Limb (tissue), 2 donors: ENCODE results near the gene WDR31.

Experiments used
- DNase-seq, 2 donors: peaks; one replicate each; pipeline ENCODE4 v3.0.0-alpha.2; 2016; ENCODE audit errors: extremely low spot score in 2 of 2

Gene WDR31

DNA sequence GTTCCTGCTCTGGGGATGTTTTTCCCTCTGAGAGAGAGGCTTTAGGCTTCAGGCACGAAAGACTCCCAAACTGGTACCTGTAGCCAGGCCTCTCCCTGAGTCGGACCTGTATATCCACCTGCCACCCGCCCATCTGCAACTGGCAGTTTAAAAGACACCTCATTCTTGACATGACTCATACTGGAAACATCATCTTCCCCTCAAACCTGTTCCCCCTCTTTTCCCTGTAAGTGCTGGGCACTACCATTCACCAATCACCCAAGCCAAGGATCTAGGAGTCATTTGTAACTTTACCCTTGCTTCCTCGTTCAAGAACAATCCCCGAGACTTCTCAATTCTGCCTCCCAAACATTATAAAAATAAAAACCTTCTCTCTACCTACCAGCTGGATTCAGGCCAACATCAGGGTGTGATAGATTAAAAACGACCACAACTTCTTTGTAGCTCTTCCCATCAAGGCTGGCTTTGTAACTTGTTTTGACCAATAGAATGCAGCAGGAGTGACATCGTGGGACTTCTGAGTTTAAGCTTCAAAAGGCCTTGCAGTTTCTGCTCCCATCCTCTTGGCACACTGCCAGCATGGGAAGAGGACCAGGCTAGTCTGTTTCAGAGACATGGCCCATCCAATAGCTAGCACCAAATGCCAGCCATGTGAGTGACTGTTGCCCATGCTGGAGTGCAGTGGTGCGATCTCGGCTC, 1.8 kb upstream of the WDR31 start:
- no peak for DNase-seq

GRCh38 chr9:113337714-113338113, 2.4 kb downstream of the WDR31 start:
- no peak for DNase-seq

DNA sequence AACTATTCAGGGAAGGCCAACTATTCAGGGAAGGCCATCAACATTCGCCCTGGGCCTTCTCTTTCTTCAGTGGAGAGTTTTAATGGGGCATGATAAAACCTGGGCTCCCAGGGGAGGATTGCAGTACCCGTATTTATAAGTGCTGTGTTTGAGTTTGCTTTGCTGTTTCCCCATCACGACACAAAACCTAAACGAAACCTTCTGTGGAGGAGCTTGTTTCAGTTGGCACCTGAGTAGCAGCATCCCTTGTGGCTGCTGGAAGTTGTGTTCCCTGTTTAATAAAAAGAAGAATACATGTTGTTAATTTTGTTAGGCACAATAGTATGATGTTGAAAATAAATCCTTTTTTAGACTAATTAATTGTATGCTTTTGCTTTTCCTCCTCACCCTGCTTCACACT, 8.3 kb downstream of the WDR31 start:
- no peak for DNase-seq

- no peak for DNase-seq
Measured at GRCh38 chr9:113328045-113328782, 11.9 kb downstream of the WDR31 start.

- DNase-seq = no peak
Measured at GRCh38 chr9:113326230-113326629, 13.8 kb downstream of the WDR31 start.

GRCh38 chr9:113322671-113323070, 17.4 kb downstream of the WDR31 start:
- no peak for DNase-seq

DNA sequence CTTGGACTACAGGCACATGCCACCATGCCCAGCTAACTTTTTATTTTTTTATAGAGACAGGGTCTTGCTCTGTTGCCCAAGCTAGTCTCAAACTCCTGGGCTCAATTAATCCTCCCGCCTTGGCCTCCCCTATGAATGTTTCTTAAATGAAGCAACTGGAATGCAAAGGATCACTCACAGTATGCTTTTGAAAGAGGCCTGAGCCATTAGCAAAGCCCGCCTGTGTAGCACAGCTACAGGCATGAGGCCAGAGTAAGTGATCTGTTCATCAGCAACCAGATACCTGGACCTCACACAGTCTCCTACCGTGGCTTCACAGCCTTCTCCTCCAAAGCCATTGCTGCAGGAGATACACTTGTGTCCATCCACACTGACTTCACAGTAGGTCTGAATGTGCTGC, 20.0 kb downstream of the WDR31 start:
- no peak for DNase-seq

- DNase-seq = no peak
Measured at GRCh38 chr9:113319054-113319453, 21.0 kb downstream of the WDR31 start.

GRCh38 chr9:113317777-113318176, 22.3 kb downstream of the WDR31 start:
- no peak for DNase-seq

DNA sequence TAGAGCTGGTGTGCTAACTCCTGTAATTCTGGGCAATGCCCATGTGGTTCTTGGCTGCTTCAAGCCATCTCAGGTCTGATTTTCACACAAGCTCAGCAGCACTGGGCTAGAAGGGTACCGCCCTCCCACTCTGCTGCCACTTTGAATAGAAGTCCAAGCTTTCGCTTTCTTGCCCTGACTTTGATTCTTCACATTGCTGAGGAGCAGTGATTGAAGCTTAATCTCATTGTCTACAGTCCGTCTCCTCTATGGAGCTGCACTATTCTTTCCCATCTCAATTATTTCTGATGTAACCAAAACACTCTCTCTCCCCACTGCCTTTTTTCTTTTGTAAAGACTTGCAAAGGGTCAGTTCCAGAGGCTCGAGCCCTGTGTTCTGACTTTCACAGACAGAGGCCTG, 24.0 kb downstream of the WDR31 start:
- DNase-seq = no peak

- DNase-seq = no peak
Measured at GRCh38 chr9:113315231-113315630, 24.8 kb downstream of the WDR31 start.

DNA sequence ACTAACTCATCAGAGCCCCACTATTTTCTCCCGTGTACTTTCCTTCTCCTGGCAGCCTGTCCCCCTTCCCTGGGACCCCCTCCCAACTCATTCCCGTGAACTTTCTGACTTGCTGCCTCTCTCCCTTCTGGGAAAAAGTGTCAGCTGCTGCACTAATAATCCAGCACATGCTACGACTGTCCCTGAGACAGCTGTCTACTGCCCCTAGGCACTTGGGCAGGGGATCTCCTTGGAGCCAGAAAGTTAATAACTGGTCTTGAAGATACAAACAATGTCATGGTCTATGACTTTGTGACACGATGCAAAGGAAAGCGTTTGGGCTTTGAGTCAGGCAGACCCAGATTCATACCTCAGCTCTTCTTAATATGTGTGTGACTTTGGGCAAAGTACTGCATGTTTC, 26.8 kb downstream of the WDR31 start:
- DNase-seq = no peak

- no peak for DNase-seq
Measured at GRCh38 chr9:113311961-113312360, 28.1 kb downstream of the WDR31 start.

GRCh38 chr9:113310538-113310937, 29.5 kb downstream of the WDR31 start:
- no peak for DNase-seq

DNA sequence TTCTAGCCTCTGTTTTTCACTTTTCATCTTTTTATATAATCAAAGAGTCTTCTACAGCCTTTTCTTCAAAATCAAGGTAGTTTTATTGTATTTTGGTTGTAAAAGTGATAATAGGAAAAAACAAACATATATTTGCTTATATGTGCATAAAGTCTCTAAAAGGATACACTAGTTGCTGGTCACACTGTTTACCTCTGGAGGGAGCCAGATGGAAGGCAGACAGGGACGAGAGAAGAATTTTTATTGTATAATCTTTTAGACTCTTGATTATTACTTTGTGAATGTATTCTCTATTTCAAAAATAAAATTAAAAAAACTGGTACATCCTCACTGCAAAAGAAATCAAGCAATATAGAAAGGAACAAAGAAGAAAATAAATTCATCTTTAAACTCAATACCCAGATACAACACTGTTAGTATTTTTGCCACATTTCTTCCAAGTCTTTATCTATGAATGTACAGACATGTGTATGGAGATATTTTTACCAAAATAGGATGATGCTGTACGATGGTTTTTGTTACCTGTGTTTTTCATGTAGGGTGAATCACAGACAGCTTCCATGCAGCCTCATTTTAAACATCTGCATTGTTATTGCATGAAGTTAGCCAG, 30.8 kb downstream of the WDR31 start:
- peak in 1 of 2 donors; percentile 44 for DNase-seq

GRCh38 chr9:113307396-113307975, 32.6 kb downstream of the WDR31 start:
- DNase-seq = no peak

- DNase-seq = no peak
Measured at GRCh38 chr9:113306566-113306965, 33.5 kb downstream of the WDR31 start.

DNA sequence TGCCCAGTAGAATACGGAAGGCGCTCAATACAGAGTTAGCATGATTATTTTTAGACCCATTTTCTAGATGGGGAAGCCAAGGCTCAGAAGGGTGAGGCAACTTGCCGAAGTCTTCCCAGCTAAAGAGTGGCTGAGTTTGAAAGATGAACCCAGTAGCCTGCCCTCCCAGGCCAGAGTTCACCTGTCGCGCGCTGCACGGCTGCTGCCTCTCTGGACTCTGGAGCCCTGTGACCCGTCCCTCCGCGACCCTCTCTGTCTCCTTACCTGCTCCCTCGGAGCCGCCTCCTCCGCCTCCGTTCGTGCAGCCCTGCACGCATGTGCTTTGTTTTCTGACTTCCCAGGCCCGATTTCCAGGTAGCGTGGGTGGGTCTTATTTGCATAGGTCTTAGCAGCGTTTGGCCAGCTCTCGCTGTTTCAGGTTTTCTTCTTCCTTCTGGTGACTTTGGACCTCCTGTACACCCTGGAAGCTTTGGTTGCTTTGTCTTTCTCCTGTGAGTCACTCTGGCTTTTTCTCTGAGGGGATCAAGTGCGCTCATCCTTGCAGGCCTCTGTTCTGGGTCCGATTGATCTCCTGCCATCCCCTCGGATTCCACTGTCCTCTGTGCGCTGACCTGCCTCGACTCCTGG, 37.2 kb downstream of the WDR31 start, which contains the start of gene RNF183:
TSS of gene RNF183 (minus strand) at position 585 of the 627 bp plus-strand sequence. CDS start 5,192 bp downstream, outside the sequence.
- no peak for DNase-seq

- no peak for DNase-seq
Measured at GRCh38 chr9:113301548-113301947, 38.5 kb downstream of the WDR31 start.

GRCh38 chr9:113299800-113300292, 40.2 kb downstream of the WDR31 start:
- peak in 1 of 2 donors; percentile 20 for DNase-seq
